Vagina (tissue), 2 donors: ENCODE measurements around the gene EIF1.
A peak's percentile ranks its signal among the peaks of the same experiment; 100 is the strongest.

ENCODE experiments used
- CTCF ChIP-seq, 3 experiments: fragments of 450-650 bp in 2 of 3; fragments of 200-600 bp in 1 of 3; sonication (generic) in 1 of 3; IDR thresholded peaks; one replicate each; pipeline ENCODE4 v1.5.1; 2017 to 2019; ENCODE audit warnings: antibody characterized with exemption in 3 of 3, mild to moderate bottlenecking in 2 of 3, moderate library complexity in 2 of 3
- POLR2A ChIP-seq, 2 donors: fragments of 450-650 bp; IDR thresholded peaks; one replicate each; pipeline ENCODE4 v1.6.1; 2017; ENCODE audit warnings: antibody characterized with exemption in 2 of 2, mild to moderate bottlenecking in 2 of 2, moderate library complexity in 2 of 2
- POLR2AphosphoS5 ChIP-seq, 2 donors: sonication (generic); formaldehyde crosslinking; IDR thresholded peaks; one replicate each; pipeline ENCODE4 v1.9.0; 2017; ENCODE audit warnings: antibody characterized with exemption in 2 of 2, mild to moderate bottlenecking in 2 of 2, low read depth in 1 of 2; ENCODE audit not compliant: insufficient read depth in 1 of 2

- no peak for TF ChIP-seq POLR2A (IDR thresholded peaks at IDR 0.05)
- peak; percentile 87 to 98 (median 94) for TF ChIP-seq CTCF (IDR thresholded peaks at IDR 0.05)
- TF ChIP-seq POLR2AphosphoS5 (IDR thresholded peaks at IDR 0.05; ENCODE audit: insufficient read depth in 1 of 2, low read depth in 1 of 2), result peak; percentile 50 to 56
Measured at GRCh38 chr17:41648411-41649195, 40.1 kb upstream of the EIF1 start.
